ENCODE data around the gene DLG2.
"Not testable (repeated sequence)": the region's sequence is repeated elsewhere in the genome, so short reads cannot be mapped to it uniquely, and the experiment has no call there.

Gene DLG2

DNA sequence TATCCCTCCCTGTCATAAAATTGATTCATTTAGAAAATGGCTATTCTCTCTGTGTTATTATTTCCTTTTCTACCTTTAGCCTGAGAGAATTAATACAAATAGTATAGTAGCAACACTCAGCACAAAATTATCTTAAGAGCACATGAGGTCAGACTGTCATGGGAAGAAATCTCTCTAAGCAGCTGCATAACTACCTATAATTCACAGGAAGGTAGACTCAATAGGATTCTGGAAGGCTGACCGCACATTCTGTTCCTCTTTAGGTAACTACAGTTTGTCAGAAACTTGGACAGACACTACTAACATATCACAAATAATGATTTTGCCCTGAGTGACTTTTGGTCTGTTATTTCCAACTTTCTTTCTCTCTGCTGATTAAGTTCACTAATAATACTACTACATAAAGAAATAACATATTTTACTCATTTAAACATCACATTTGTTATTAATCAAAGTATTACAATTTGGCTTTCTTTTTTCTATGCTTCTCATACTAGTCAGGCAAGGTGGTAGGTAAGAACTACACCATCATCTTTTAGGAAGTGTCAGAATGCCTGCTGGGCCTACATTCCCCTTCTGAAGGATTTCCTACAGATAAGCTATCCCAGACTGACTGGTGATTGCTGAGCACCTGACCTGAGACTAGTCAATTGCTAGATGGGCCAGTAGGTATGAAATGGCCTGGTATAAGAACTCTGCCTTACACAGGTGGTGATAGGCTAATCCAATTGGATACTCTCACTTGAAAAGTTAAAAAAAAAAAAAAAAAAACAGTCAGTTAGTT is 325.1 kb downstream of the DLG2 start:
- DNase-seq = no peak

DNA sequence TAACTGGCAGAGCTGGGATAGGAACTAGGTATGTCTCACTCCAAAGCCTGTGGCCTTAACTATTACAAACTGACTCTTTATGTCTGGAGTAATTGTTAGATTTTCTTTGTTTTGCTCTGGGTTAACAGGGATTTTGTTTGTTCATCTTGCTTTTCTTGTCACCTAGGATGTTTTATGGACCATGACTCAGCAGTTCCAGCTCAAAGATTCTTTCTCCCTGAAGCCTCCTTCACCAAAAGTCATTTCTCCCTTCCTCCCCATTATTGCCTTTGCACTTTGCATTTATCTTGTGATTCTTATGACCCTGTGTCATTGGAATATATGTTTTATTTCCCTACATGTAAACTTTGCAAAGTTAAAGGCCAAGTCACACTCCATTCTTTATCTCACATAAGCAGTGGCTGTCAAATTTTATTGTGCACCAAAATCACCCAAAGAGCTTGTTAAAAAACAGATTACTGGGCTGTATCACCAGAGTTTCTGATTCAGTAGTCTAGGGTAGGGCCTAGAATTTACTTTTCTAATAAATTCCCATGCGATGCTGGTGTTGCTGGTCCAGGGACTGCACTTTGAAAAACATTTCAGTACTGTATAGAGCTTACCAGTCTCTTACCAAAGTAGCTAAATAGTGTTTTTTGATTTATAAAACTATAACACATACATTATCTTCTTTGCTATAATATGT is 327.7 kb downstream of the DLG2 start:
- DNase-seq = no peak

DNA sequence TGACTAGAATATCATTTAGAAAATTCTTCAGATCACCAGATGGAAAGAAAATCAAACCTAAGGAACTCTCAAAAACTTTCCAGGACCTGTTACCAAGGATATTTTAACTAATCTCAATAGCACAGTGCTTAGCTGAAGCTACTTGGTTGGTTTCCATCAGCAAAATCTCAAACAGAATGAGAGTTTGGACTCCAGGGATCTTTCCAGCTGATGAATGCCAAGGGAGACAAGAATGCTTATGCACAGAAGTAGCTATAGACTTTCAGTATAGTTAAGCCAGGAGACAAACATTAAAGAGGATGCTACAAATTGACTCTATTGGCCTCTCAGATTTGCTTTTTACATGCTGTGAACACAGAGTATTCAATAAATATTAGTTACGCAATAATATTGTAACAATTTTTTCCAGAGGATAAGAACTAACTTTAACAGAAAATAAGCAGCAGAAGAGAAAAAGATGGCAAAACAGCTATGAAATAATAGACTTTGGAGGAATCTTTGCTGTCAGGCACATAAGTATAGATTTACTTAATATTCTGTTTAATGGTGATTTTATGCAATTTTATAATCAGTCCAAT is 331.4 kb downstream of the DLG2 start:
- DNase-seq = no peak

DNA sequence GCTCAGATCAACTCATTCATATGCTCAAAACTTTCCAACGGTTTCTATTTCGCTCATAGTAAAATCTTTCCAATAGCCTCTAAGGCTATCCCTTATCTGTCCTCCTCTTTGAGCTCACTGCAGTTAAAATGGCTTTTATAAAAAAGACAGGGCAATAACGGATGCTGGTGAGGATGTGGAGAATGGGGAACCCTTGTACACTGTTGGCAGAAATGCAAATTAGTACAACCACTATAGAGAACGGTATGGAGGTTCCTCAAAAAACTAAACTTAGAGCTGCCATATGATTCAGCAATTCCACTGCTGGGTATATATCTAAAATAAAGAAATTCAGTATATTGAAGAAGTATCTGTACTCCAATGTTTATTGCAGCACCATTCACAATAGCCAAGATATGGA is 345.6 kb downstream of the DLG2 start:
- no peak for DNase-seq

DNA sequence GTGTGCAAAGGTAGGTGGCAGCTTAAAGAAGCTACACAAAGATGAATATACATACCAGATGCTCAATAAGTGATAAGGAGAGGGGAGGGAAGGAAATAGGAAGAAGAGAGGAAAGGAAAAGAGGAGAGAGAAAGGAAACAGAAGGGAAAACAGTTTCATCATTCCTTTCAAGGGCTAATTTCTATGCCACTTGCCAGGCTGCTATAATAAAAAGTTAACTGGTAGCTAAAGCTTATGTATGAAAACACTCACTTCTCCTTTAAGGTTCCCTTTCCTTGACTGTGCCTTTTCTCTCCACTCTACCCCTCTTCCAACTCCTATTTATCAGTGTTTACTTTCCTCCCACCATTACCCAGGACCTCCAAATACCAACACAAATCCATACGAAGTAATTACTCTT is 347.9 kb downstream of the DLG2 start:
- DNase-seq = no peak

DNA sequence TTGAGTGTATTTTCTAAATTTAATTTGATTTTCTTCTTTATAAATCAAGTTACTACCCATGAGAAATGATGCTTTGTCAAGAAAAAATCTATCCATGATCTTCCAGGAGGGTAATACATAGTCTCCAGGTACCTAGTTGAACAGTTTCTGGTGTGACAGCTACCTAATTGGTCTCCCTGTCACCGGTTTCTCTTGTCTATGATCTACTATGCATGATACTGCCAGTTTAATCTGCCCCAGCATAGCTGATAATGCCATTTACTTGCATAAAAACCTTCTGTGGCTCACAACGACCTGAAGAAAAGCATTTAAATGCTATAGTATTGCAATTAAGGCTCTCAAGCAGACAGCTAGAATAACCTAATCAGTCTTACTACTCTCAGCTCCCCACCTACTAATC is 349.5 kb downstream of the DLG2 start:
- DNase-seq = no peak

DNA sequence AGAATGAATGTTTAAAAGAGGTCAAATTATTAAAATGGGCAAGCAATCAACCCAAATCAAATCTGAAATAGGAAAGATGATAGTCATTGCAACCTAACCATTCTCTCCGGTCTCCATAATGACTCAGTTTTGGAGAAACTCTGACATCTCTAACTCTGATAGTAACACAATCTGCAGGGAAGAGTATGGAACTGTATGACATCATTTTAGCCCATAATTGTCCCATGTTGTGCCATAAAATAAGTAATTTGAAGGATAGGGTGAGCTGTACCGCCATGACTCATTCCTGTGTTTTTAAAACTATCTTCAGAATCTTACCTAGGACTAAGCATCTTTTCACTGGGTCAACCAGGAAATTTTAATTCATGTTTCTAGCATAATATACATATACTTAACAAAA is 350.8 kb downstream of the DLG2 start:
- DNase-seq = no peak

DNA sequence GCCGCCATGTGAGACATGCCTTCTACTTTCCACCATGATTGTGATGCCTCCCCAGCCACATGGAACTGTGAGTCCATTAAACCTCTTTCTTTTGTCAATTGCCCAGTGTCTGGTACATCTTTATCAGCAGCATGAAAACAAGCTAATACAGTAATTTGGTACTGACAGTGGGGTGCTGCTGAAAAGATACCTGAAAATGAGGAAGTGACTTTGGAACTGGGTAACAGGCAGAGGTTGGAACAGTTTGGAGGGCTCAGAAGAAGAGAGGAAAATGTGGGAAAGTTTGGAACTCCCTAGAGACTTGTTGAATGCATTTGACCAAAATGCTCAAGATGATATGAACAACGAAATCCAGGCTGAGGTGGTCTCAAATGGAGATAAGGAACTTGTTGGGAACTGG is 356.8 kb downstream of the DLG2 start:
- DNase-seq = not testable (repeated sequence)

DNA sequence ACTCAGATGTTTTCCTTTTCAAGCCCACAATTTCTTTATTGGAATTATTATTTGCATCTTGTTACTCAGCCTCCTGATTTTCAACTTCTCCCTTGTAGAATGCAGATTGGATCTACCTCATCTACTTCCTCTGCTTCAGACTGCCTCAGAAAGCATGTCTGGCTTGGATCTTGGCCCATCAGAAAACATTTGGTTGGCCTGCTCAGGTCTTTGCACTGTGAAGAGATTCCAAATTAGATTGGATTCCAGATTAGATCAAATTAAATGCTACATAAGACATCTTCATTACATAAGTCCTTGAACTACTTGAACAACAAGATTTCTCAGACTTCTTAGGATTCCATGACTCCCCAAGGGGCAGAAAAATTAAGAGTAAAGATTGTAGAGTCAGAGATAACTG is 358.0 kb downstream of the DLG2 start:
- no peak for DNase-seq

DNA sequence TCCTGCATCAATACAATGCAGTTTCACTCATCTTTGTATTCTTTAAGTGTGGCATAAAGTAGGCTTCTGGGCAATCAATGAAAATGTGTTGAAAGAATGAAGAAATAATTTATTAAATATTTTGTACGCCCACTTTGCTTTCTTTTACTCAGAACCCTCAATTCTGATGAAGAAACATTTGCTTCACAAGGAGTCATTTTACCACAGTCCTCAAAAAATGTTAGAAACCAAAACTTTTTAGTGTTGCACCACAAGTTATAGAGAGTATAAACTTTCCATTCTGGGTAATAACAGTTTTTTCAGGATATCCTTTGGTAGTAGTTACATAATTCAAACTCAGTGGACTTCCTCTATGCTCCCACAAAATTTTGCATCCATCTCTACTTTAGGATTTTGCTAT is 360.5 kb downstream of the DLG2 start:
- no peak for DNase-seq

DNA sequence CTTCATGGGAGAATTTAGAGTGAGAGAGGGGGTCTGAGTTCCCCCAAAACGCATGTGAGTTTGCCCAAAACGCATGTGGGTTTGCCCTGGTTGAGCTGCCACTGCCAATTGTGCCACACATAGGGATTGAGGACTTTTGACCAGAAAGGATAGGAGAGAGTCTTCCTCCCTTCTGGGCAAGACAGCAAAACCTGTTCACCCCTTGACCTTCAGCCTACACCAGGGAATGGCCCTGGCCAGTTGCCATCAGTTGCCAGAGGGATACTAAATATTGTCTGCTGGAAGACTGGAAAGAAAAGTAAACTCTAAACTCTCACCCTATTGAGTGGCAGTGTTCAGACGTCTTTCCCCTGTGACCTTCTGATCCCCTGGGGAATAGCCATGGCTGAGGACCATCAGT is 363.8 kb downstream of the DLG2 start:
- no peak for DNase-seq

DNA sequence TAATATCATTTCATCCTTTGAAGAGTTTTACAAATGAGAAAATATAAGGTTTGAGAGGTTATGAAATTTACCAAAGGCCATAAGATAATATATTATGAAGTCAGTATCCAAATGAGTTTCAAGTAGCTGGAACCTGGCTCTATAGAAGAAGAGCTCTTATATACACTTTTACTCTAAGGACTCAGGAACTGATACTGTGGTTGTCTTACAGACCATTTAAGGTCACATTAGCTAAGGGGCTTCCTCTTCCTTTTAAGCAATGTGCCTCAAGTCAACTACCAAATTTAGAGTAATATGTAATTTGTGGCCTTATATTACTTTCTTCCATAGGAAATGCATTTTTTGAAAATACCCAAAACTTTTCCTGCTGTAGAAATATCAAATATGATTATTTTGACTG is 369.3 kb downstream of the DLG2 start:
- no peak for DNase-seq

DNA sequence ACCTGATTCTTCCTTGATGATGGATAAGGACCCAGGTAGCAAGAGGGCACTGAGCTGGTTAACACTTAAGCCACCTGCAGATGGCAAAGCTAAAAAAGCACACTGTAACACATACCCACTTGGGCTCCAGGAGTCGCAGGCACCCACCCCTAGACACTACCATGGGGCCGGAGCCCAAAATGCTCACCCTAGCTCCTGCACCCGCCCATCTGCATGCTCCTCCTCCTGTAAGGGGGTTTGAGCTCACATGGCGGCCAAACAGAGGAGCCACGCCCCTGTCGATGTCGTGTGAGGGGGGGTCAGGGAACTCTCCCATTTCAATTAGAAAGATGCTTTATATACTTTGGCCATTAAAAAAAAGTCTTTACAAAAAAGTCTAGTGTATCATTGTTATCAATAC is 370.7 kb downstream of the DLG2 start:
- DNase-seq = no peak

DNA sequence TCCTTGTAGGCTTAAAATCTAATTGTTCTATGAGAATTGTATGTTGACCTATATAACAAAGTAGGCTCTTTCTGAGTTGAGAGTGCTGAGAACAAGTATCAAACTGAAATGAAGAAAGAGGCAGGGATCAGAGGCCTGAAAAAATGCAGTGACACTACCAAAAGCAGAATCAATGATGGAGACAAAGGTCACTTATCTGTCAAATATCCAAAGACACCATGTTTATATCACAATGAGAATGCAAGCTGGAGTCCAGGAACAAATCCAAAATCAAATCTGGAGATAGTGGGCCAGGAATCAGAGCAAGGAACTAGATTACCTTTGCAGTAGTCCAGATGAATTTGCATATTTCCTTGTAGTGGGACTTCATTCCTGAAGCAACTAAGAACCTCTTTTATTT is 377.7 kb downstream of the DLG2 start:
- DNase-seq = no peak

DNA sequence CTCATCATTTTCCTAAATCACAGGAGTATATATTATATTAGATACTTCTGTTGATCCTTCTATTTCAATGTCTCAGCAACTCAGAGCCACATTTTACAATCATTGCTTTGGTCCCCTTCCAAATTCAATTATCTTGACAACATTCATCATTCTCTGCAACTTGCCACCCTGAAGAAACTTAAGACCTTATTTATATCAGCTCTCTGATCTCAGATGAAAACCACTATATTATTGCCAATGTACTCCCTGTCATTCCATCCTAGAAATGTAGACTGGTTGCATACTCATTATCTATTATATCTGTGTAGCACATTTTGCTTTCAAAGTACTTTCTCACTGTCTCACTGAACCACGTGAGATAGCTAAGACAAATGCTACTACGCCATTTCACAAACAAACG is 379.3 kb downstream of the DLG2 start:
- DNase-seq = no peak

DNA sequence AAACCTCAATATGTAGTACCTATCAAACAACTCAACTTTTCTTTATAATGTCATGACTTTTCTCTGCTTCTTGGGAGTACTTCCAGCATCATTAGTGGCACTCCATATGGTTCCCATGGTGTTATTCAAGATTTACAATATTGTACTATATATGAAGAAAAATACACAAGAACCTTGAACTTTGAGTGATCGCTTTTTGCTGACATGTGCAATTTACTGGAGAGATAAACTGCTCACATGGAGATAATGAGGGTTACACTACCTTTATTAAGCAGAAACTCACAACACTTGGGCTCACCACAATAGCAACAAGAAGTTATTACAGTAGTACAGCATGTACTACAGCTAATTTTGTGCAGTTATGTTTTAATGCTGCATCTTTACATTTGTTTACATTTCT is 388.2 kb downstream of the DLG2 start:
- no peak for DNase-seq

DNA sequence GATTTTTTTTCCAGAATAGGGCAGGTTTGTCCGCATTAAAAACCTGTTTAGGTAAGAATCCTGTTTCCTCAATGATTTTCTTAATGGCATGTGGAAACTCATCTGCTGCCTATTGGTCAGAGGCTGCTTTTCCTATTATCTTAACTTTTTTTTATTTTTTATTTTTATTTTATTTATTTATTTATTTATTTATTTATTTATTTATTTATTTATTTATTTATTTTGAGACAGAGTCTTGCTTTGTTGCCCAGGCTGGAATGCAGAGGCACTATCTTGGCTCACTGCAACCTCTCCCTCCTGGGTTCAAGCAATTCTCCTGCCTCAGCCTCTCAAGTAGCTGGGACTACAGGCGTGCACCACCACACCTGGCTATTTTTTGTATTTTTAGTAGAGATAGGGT is 389.1 kb downstream of the DLG2 start:
- not testable (repeated sequence) for DNase-seq

DNA sequence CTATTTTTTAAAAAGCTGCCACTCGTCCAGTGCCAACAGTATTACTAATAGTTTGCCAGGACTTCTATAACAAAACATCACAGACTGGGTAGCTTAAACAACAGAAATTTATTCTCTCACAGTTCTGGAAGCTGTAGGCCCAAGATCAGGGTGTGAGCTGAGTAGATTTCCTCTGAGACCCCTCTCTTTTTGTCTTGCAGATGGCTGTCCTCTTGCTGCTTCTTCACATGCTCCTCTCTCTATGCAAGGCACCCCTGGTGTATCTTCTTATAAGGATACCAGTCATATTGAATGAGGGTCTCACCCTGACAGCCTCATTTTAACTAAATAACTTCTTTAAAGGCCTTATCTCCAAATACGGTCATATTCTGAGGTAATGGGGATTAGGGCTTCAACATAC is 390.9 kb downstream of the DLG2 start:
- no peak for DNase-seq

DNA sequence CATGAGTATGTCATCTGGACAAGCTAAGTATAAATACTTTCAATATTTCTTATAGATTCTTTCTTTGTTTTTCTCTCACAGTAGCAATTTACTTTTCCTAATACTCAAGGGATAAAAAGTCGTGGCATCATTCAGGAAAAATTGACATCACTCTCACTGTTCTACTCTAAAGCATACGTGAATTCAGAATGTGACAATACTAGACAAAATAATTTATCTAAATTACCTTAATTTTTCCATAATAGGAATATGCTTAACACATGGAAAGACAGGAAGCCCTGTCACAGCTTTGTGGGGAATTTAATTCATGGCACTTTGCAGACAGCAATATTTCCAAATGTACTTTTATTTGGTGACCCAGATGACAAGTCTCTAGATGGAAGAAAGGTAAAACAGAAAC is 394.6 kb downstream of the DLG2 start:
- DNase-seq = no peak

DNA sequence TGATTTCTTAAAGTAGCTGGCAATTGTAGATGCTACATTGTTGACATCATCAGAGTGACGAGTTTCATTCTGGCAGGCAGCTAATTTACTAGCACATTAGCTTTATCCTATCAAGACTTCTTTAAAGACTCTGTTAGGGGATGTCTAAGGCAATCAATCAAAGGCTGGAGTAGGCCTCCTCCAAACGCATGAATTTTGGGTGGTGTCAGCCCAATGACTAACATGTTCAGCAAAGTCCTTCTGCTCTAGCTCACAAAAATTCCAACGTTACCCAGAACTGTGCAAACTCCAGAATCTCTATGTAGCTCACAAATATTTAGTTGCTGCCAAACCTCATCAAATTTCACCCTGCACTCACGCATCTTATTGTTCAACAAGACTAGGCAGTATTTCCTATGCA is 395.6 kb downstream of the DLG2 start:
- no peak for DNase-seq

DNA sequence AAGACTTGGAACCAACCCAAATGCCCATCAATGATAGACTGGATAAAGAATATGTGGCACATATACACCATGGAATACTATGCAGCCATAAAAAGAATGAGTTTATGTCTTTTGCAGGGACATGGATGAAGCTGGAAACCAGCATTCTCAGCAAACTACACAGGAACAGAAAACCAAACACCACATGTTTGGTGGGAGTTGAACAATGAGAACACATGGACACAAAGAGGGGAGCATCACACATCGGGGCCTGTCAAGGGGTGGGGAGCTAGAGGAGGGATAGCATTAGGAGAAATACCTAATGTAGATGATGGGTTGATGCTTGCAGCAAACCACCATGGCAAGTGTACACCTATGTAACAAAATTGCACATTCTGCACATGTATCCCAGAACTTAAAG is 397.4 kb downstream of the DLG2 start:
- not testable (repeated sequence) for DNase-seq

DNA sequence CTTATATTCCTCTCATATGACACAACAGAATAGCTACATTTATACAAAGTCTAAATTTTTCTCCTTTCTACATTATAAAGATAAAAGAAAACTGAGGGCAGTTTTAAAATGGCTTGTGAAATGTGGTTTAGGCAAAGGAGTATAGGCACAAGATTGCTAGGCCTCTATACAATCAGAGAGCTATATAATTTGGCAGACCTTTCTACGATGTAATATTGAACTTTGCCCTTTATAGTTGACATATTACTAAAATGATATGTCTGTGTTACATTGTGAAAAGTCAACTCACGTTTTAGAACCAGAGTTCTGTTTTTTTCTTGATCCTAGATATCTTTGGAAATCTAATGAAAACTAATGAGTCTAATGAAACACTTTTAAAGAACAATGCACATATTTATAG is 430.2 kb downstream of the DLG2 start:
- no peak for DNase-seq

DNA sequence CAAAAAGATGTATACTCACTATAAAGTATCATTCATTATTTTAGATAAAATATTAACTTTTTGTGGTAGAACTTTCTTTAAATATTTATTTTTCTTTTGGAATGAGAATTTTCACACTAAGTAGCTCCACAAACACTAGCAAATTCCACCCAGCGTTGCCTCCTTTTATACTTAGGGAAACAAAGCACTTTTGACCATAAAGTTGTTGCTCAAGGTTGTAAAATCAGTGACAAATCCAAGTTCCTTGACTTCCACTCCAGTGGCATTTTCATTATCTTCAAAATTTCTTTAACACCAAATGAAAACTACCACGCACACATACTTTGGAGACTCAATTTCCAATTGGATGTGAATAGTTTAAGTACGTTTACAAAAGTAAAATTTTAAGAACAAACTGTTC is 431.2 kb downstream of the DLG2 start:
- no peak for DNase-seq

DNA sequence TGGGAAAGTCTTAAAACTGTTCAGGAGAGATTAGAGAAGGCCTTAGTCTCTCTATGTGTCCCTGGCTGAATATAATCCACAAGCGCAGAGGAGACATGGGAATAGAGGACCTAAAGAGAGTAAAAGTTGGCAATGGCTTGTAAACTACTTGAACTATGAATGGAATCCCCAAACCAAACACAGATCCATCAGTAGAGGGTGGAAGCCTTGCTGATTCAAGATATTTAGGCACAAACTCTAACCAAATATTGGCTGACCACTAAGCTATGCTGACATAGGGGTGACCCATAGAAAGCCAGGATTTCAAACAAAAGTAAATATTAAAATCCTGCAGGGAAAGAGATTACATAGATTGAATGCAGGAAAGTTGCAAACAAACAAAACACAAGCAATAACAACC is 439.2 kb downstream of the DLG2 start:
- no peak for DNase-seq

DNA sequence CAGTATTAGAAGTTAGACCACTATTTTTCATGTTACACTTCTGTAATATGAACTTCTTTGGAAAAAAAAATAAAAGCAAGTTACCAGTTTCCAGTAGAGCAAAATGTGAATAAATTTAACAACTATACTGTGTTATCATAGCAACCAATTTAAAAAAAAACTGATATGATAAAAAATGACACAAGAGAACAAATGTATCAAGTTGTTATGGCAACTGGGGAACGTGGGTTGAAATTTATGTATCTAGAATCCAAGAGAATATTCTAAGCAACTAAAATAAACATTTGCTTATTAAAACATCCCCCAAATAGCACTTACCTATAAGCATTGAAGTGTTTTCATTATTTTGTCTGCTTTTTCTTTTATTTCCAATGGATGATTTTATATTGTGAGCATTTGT is 442.4 kb downstream of the DLG2 start:
- no peak for DNase-seq
